Measurements from ENCODE around the gene TAF1. TPM values are rescaled to one million over a fixed set of nuclear protein-coding genes. Genes with fewer than 3 reads are reported as not detected.
"Not testable (repeated sequence)": the region's sequence is repeated elsewhere in the genome, so short reads cannot be mapped to it uniquely, and the experiment has no call there.

The TAF1 gene
- total RNA-seq, 2 experiments from 2014 or later, result 61.0 to 62.2 TPM

DNA sequence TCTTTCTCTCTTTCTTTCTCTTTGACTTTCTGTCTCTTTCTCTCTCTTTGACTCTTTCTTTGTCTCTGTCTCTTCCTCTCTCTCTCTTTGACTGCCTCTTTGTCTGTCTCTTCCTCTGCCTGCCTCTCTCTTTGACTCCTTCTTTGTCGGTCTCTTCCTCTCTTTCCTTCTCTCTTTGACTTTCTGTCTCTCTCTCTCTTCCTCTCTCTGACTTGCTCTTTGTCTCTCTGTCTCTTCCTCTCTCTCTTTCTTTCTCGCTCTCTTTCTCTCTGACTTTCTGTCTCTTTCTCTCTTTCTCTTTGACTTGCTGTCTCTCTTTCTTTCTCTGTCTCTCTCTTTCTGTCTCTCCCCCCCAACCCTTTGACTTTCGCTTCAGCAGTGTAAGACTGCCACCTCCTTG is 130.3 kb downstream of the TAF1 start:
- H3K9me3 Mint-ChIP-seq, result no peaks in the 10 kb centered on the region
- Histone ChIP-seq H3K27me3 (ENCODE audit: control insufficient read depth in 1 of 2, insufficient read depth in 2 of 2, low read length in 2 of 2) (no peaks in the 10 kb centered on the region), H3K36me3 (ENCODE audit: insufficient read depth, low read length) (no peaks in the 10 kb centered on the region), H3K4me1 (ENCODE audit: insufficient read depth, low read length) (peaks cover 10% of the 10 kb centered on the region), H3K4me3 (ENCODE audit: low read length) (no peak overlapping the region), H3K9me3 (ENCODE audit: control insufficient read depth in 1 of 2, insufficient read depth in 1 of 2, low read length in 2 of 2) (no peaks in the 10 kb centered on the region), H3K27ac (ENCODE audit: low read depth in 1 of 2, low read length in 2 of 2) (no peak overlapping the region)
- H3K27me3 Mint-ChIP-seq, result no peaks in the 10 kb centered on the region
- POLR2A ChIA-PET, result no interaction called here
- DNase-seq, result no peak
- H3K36me3 Mint-ChIP-seq (ENCODE audit: low read depth), result no peaks in the 10 kb centered on the region
- no peak for TF ChIP-seq CTCF (IDR thresholded peaks at IDR 0.05)
- no peak overlapping the region for H3K27ac Mint-ChIP-seq
- ATAC-seq (ENCODE audit: poor library complexity), result no peak
- intact Hi-C loops (cut with DNase I, micrococcal nuclease), result no loop called here
- no peak overlapping the region for H3K4me3 Mint-ChIP-seq
- H3K4me1 Mint-ChIP-seq (ENCODE audit: low read depth), result peaks cover 7% of the 10 kb centered on the region
- CTCF ChIA-PET, result no interaction called here

DNA sequence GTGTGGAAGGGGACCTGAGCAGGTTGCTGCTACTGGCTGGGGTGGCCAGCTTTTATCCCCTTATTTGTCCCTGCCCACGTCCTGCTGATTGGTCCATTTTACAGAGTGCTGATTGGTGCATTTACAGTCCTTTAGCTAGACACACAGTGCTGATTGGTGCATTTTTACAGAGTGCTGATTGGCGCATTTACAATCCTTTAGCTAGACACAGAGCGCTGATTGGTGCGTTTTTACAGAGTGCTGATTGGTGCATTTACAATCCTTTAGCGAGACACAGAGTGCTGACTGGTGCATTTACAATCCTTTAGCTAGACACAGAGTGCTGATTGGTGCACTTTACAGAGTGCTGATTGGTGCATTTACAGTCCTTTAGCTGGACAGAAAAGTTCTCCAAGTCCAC is 135.9 kb downstream of the TAF1 start:
- H3K4me1 ChIP-seq (ENCODE audit: insufficient read depth, low read length); DNase-seq; H3K36me3 ChIP-seq (ENCODE audit: insufficient read depth, low read length); H3K4me3 ChIP-seq (ENCODE audit: low read length); H3K9me3 Mint-ChIP-seq; H3K27me3 ChIP-seq (ENCODE audit: control insufficient read depth in 1 of 2, insufficient read depth in 2 of 2, low read length in 2 of 2); H3K4me1 Mint-ChIP-seq (ENCODE audit: low read depth); CTCF ChIA-PET; H3K27ac Mint-ChIP-seq; intact Hi-C loops (cut with DNase I, micrococcal nuclease); H3K27me3 Mint-ChIP-seq; ATAC-seq (ENCODE audit: poor library complexity); H3K36me3 Mint-ChIP-seq (ENCODE audit: low read depth); H3K27ac ChIP-seq (ENCODE audit: low read depth in 1 of 2, low read length in 2 of 2); H3K4me3 Mint-ChIP-seq; H3K9me3 ChIP-seq (ENCODE audit: control insufficient read depth in 1 of 2, insufficient read depth in 1 of 2, low read length in 2 of 2): not testable (repeated sequence)
- POLR2A ChIA-PET, result interaction anchor here (1.1 kb wide), 1 partner anchor 30 kb away, joined by 4 read pairs; no protein-coding TSS in a partner anchor

GRCh38 chrX:71504346-71504745 is 138.2 kb downstream of the TAF1 start:
- no peak for TF ChIP-seq CTCF (IDR thresholded peaks at IDR 0.05)
- DNase-seq, result no peak
- H3K4me1 Mint-ChIP-seq (ENCODE audit: low read depth), result no peaks in the 10 kb centered on the region
- intact Hi-C loops (cut with DNase I, micrococcal nuclease), result no loop called here
- ChIA-PET CTCF (no interaction called here), POLR2A (no interaction called here)
- no peak for ATAC-seq (ENCODE audit: poor library complexity)
- no peaks in the 10 kb centered on the region for H3K9me3 Mint-ChIP-seq
- no peaks in the 10 kb centered on the region for H3K36me3 Mint-ChIP-seq (ENCODE audit: low read depth)
- no peak overlapping the region for H3K4me3 ChIP-seq (ENCODE audit: low read length)
- H3K27ac ChIP-seq (ENCODE audit: low read depth in 1 of 2, low read length in 2 of 2), result no peak overlapping the region
- no peaks in the 10 kb centered on the region for H3K27me3 ChIP-seq (ENCODE audit: control insufficient read depth in 1 of 2, insufficient read depth in 2 of 2, low read length in 2 of 2)
- no peaks in the 10 kb centered on the region for H3K9me3 ChIP-seq (ENCODE audit: control insufficient read depth in 1 of 2, insufficient read depth in 1 of 2, low read length in 2 of 2)
- H3K27me3 Mint-ChIP-seq, result no peaks in the 10 kb centered on the region
- H3K4me1 ChIP-seq (ENCODE audit: insufficient read depth, low read length), result no peaks in the 10 kb centered on the region
- no peak overlapping the region for H3K4me3 Mint-ChIP-seq
- no peaks in the 10 kb centered on the region for H3K36me3 ChIP-seq (ENCODE audit: insufficient read depth, low read length)
- H3K27ac Mint-ChIP-seq, result no peak overlapping the region

DNA sequence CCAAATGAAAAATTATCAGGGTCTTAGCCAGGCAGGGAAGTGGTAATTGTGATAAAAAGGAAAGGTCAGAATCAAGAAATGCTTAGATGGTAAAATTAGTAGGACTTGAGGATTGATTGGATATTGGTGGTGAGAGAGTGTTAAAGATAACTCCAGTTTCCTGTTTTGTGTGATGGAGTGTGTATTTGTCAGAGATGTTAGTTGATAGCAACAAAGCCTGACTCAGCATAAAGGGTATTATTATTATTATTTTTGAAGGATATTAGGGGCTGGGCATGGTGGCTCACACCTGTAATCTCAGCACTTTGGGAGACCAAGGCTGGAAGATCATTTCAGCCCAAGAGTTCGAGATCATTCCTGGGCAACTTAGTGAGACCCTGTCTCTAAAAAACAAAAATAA is 143.1 kb downstream of the TAF1 start:
- H3K36me3 Mint-ChIP-seq (ENCODE audit: low read depth), result no peaks in the 10 kb centered on the region
- Histone ChIP-seq H3K27me3 (ENCODE audit: control insufficient read depth in 1 of 2, insufficient read depth in 2 of 2, low read length in 2 of 2) (no peaks in the 10 kb centered on the region), H3K9me3 (ENCODE audit: control insufficient read depth in 1 of 2, insufficient read depth in 1 of 2, low read length in 2 of 2) (no peaks in the 10 kb centered on the region), H3K4me3 (ENCODE audit: low read length) (no peak overlapping the region), H3K4me1 (ENCODE audit: insufficient read depth, low read length) (peaks cover under 1% of the 10 kb centered on the region), H3K27ac (ENCODE audit: low read depth in 1 of 2, low read length in 2 of 2) (no peak overlapping the region), H3K36me3 (ENCODE audit: insufficient read depth, low read length) (no peaks in the 10 kb centered on the region)
- no peak for DNase-seq
- H3K4me1 Mint-ChIP-seq (ENCODE audit: low read depth), result peaks cover 3% of the 10 kb centered on the region
- no peak for ATAC-seq (ENCODE audit: poor library complexity)
- H3K27me3 Mint-ChIP-seq, result no peaks in the 10 kb centered on the region
- no peaks in the 10 kb centered on the region for H3K9me3 Mint-ChIP-seq
- TF ChIP-seq CTCF (IDR thresholded peaks at IDR 0.05), result no peak
- POLR2A ChIA-PET, result no interaction called here
- CTCF ChIA-PET, result no interaction called here
- intact Hi-C loops (cut with DNase I, micrococcal nuclease), result no loop called here
- H3K27ac Mint-ChIP-seq, result no peak overlapping the region
- H3K4me3 Mint-ChIP-seq, result no peak overlapping the region
